ENCODE results near the gene IDUA. TPM values are rescaled to one million over a fixed set of nuclear protein-coding genes. Genes with fewer than 3 reads are reported as not detected.
"Not testable (repeated sequence)": the region's sequence is repeated elsewhere in the genome, so short reads cannot be mapped to it uniquely, and the experiment has no call there.

Gene IDUA
- total RNA-seq, 4 donors from 2014 or later = 10.4 to 23.1 (median 11.5) TPM

DNA sequence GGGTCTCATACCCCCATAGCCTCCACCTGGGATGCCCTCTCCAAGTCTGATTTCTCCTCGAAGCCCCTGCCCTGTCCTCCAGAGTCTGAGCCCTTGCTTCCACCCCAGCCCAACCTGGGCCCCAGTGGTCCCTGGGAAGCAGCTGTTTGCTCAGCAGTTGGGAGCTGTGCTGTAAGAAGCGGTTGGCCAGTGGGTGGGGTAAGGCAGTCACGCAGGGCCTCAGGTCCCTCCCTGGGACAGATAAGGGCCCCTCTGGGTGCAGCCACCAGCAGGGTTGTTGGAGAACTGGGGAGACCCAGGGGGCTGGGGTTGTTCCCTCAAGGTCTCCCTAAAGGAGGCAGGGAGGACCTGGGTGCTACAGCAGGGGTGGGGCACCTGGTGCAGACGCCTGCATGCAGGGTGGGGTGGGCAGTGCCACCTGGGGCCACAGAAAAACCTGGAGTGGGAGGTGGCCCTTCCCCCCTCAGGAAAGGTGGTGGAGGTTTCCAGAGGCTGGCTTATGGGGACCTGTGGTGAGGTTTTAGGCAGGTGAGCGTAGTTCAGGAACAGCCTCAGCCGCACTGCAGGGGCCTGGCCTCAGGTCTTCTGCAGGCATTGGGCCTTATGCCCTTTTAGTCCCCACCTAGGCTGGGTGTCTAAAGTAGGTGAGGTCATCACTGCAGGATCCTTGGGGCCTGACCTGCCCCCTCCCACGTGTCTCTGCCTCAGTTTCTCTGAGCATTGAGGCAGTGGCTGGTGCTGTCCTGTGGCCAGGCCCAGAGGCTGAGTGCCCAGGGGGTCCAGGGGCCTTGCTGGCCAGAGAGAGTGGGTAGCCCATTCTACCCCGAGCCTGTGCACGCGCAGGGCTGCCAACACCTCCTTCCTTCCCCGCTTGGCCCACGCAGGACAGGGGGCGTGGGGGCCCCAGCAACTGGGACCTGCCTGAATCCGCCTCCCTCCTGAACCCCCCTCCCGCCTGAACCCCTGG, 9.5 kb downstream of the IDUA start:
- H3K4me3 ChIP-seq = no peak overlapping the region
- H3K27ac ChIP-seq (replicated peaks in 1 of 4) = no peak overlapping the region
- H3K27me3 ChIP-seq = peaks cover 0 to 55% (median 25%) of the 10 kb centered on the region in 4 donors
- no peak for TF ChIP-seq POLR2A (IDR thresholded peaks at IDR 0.05; ENCODE audit: low read depth)
- TF ChIP-seq, protein P1, sequence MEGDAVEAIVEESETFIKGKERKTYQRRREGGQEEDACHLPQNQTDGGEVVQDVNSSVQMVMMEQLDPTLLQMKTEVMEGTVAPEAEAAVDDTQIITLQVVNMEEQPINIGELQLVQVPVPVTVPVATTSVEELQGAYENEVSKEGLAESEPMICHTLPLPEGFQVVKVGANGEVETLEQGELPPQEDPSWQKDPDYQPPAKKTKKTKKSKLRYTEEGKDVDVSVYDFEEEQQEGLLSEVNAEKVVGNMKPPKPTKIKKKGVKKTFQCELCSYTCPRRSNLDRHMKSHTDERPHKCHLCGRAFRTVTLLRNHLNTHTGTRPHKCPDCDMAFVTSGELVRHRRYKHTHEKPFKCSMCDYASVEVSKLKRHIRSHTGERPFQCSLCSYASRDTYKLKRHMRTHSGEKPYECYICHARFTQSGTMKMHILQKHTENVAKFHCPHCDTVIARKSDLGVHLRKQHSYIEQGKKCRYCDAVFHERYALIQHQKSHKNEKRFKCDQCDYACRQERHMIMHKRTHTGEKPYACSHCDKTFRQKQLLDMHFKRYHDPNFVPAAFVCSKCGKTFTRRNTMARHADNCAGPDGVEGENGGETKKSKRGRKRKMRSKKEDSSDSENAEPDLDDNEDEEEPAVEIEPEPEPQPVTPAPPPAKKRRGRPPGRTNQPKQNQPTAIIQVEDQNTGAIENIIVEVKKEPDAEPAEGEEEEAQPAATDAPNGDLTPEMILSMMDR (IDR thresholded peaks at IDR 0.05) = no peak
- no peak for TF ChIP-seq EP300 (IDR thresholded peaks at IDR 0.05)
- TF ChIP-seq POLR2AphosphoS5 (IDR thresholded peaks at IDR 0.05) = no peak
- no peak for DNase-seq (ENCODE audit: extremely low spot score)
- no peaks in the 10 kb centered on the region for H3K9me3 ChIP-seq
- WGBS = 65% methylated on average over 11 of the region's 15 CpGs
- peaks cover 6 to 31% (median 21%) of the 10 kb centered on the region in 4 donors for H3K4me1 ChIP-seq
- H3K36me3 ChIP-seq = peaks cover 0 to 11% (median 5%) of the 10 kb centered on the region in 4 donors
- intact Hi-C loops (cut with DNase I) = no loop called here

DNA sequence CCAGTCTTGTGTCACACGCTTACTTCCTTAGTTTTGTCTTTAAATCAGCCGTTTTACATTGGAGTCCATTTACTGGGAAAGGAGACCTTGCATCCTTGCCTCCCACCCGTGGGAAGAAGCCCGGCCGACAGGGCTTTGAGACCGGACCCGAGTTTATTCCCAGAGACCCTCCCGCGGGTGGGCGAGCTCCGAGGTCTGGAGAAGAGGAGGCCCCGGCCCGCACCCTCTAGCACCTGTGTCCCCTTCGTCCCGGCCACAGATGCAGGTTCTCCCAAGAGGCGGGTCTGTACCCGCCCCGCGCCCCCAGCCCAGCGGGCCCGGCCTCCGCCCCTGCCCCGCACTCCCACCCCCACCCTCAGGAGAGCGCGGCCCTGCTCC, 10.1 kb downstream of the IDUA start:
- H3K27ac ChIP-seq (replicated peaks in 1 of 4) = no peak overlapping the region
- peaks cover 6 to 33% (median 25%) of the 10 kb centered on the region in 4 donors for H3K4me1 ChIP-seq
- TF ChIP-seq EP300 (IDR thresholded peaks at IDR 0.05) (no peak), POLR2A (IDR thresholded peaks at IDR 0.05; ENCODE audit: low read depth) (no peak)
- TF ChIP-seq, protein P1 (IDR thresholded peaks at IDR 0.05) = no peak
- H3K9me3 ChIP-seq = no peaks in the 10 kb centered on the region
- WGBS = 8% methylated on average over 15 of the region's 25 CpGs
- H3K36me3 ChIP-seq = peaks cover 0 to 4% (median 1%) of the 10 kb centered on the region in 4 donors
- no peak for DNase-seq (ENCODE audit: extremely low spot score)
- H3K27me3 ChIP-seq = peaks cover 2 to 62% (median 32%) of the 10 kb centered on the region in 4 donors
- H3K4me3 ChIP-seq = peak overlapping the region; percentile 45 to 56 (median 46)
- intact Hi-C loops (cut with DNase I) = no loop called here

DNA sequence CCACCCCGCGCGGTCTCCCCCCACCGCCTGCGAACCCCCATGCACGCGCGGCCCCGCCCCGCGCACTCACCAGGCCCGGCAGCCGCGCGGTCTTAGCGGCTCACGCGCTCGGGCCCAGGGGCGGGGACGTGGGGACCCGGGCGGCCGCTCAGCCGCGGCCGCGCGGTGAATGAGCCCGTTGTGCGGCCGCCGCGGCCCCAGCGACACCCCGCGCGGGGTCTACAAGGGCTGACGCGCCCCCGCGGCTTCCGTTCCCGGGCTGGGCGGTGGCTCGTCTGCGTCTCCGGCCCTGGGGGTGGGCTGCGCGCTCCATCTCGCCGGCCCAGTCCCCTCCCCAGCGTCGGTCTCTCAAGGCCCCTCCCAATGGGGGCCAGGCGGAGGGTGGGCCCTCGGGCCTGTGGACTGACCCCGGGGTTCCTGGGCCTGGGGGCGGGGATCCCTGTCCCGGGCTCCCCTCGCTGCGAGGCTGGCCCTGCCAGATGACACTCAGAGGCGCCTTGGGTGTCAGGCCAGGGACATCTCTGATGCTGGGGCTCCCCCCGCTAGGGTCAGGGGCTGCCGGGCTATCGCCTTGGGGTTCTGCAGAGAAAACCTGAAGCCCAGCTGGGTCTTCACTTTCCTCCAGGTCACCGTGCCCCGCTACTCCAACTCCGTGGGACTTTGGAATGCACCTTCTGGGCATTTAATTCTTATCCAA, 10.7 kb downstream of the IDUA start:
- DNase-seq (ENCODE audit: extremely low spot score) = no peak
- WGBS = 0% methylated on average over 29 of the region's 68 CpGs
- Histone ChIP-seq H3K4me1 (peaks cover 10 to 36% (median 29%) of the 10 kb centered on the region in 4 donors), H3K27me3 (peaks cover 7 to 67% (median 37%) of the 10 kb centered on the region in 4 donors), H3K9me3 (no peaks in the 10 kb centered on the region), H3K27ac (replicated peaks in 1 of 4) (no peak overlapping the region), H3K4me3 (peak overlapping the region; percentile 45 to 56 (median 46)), H3K36me3 (no peaks in the 10 kb centered on the region)
- TF ChIP-seq, protein P1 (IDR thresholded peaks at IDR 0.05) = no peak
- TF ChIP-seq POLR2A (IDR thresholded peaks at IDR 0.05; ENCODE audit: low read depth) (no peak), POLR2AphosphoS5 (IDR thresholded peaks at IDR 0.05) (no peak), EP300 (IDR thresholded peaks at IDR 0.05) (no peak)
- intact Hi-C loops (cut with DNase I) = no loop called here

DNA sequence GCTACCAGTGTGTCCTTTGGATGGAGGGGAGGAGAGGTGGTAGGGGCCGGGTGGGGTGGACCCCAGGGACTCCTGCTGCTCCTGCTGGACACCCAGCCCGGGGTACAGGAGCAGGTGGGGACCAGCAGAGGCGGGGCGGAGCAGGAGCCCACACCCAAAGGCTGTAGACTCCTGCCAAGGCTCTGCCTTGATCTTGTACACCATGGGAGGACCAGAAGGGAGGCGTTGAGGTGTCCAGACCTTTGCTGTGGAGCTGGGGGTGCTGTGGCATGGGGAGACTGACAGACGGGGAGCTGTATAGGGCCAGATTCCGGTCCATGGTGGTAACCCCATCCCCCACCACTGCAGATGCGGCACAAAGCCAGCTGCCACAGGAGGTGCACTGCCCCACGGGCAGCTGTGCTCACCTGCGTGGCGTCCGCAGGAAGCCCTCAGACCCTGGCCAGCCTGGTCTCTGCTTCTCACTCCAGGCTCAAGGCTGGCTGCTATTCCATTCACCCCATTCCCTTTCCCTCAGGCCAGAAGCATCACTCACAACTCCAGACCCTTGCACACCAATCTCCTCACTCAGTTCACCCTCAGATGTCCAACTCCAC, 11.3 kb downstream of the IDUA start:
- Histone ChIP-seq H3K27me3 (peaks cover 13 to 74% (median 44%) of the 10 kb centered on the region in 4 donors), H3K4me1 (peaks cover 15 to 39% (median 33%) of the 10 kb centered on the region in 4 donors), H3K9me3 (no peaks in the 10 kb centered on the region), H3K27ac (replicated peaks in 1 of 4) (no peak overlapping the region), H3K36me3 (no peaks in the 10 kb centered on the region), H3K4me3 (no peak overlapping the region)
- 71% methylated on average over 9 of the region's 12 CpGs for WGBS
- TF ChIP-seq EP300 (IDR thresholded peaks at IDR 0.05) = no peak
- TF ChIP-seq, protein P1 (IDR thresholded peaks at IDR 0.05) = no peak
- no peak for TF ChIP-seq POLR2A (IDR thresholded peaks at IDR 0.05; ENCODE audit: low read depth)
- no peak for TF ChIP-seq POLR2AphosphoS5 (IDR thresholded peaks at IDR 0.05)
- intact Hi-C loops (cut with DNase I) = no loop called here
- no peak for DNase-seq (ENCODE audit: extremely low spot score)

DNA sequence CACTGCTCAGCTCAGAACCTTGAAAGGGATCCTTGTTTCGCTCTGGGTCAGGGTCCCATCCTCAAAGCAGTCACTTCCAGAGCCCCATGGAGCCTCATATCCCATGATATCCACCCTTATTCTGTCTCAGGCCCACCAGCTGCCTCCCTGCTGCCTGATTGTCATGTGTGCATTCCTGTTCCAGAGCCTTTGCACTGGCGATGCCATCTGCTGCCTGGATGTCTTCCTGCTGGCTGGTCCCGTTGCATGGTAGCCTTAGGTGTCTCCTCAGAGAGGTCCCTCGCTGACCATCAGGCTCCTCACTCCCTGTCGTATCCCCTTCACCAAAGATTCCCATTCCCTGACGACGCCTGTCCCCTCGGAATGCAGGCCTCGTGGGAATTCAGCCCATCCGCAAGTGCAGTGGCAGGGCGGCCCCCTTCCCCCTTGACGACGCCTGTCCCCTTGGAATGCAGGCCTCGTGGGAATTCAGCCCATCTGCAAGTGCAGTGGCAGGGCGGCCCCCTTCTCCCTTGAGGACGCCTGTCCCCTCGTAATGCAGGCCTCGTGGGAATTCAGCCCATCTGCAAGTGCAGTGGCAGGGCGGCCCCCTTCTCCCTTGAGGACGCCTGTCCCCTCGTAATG, 12.5 kb downstream of the IDUA start:
- WGBS = 57% methylated on average over 17 of the region's 21 CpGs
- H3K27ac ChIP-seq (replicated peaks in 1 of 4); H3K9me3 ChIP-seq; H3K36me3 ChIP-seq; intact Hi-C loops (cut with DNase I); DNase-seq (ENCODE audit: extremely low spot score); H3K4me3 ChIP-seq: not testable (repeated sequence)
- Histone ChIP-seq H3K4me1 (peaks cover 15 to 43% (median 37%) of the 10 kb centered on the region in 4 donors), H3K27me3 (peaks cover 13 to 85% (median 55%) of the 10 kb centered on the region in 4 donors)
